ENCODE data around the gene IGSF3. TPM values are rescaled to one million over a fixed set of nuclear protein-coding genes. Genes with fewer than 3 reads are reported as not detected.

IGSF3 gene
- total RNA-seq, 1 donor from 2014 or later, result 29.4 TPM

GRCh38 chr1:116711263-116711840 is 43.8 kb upstream of the IGSF3 start:
- Mint-ChIP-seq H3K27me3 (ENCODE audit: unreplicated experiment) (peaks cover 4% of the 10 kb centered on the region), H3K9me3 (ENCODE audit: unreplicated experiment) (no peaks in the 10 kb centered on the region), H3K27ac (ENCODE audit: unreplicated experiment) (no peak overlapping the region), H3K4me1 (ENCODE audit: unreplicated experiment) (peaks cover 7% of the 10 kb centered on the region), H3K4me3 (ENCODE audit: unreplicated experiment) (no peak overlapping the region), H3K36me3 (ENCODE audit: low read depth, unreplicated experiment) (no peaks in the 10 kb centered on the region)
- no peak for DNase-seq (ENCODE audit: low spot score)
- TF ChIP-seq CTCF (IDR thresholded peaks at IDR 0.05; ENCODE audit: unreplicated experiment), result no peak

DNA sequence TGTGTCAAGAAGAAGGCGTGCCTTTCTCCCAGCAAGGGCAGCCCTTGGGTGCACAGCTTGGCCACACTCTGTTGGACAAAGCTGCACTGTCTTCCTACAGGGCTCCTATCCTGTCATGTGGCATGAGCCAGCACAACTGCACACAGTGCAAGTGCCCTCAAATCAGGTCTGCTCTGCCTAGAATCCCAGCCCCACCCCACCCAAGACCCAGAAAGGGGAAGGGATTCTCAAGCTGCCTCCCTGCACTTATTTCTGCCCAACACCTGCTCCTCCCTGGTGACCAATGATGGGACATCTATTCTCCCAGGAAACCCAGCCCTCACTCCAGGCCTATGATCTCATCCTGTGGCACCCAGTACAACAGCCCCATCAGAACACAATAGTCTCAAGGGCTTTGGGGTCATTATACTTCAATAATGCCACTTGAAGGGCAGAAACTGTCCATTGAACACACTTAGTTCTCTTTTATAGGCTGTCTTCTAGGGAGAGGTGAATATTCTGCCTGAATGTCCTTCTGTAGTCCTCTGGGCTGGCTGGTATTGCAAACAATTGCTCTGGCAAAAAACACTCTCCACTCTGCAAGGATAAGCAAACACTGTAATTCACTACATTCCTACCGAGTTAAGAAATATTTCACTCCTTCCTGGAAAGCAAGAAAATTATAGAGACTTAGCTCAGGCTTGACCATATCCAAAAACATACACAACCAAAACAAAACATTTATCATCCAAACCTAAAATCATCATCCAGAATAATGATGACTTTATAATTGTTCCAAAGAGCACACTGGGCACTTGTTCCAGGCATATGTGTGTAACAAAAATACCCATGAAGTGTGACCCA is 43.1 kb upstream of the IGSF3 start:
- Mint-ChIP-seq H3K27me3 (ENCODE audit: unreplicated experiment) (peaks cover 4% of the 10 kb centered on the region), H3K4me3 (ENCODE audit: unreplicated experiment) (no peak overlapping the region), H3K4me1 (ENCODE audit: unreplicated experiment) (peaks cover 7% of the 10 kb centered on the region), H3K36me3 (ENCODE audit: low read depth, unreplicated experiment) (no peaks in the 10 kb centered on the region), H3K9me3 (ENCODE audit: unreplicated experiment) (no peaks in the 10 kb centered on the region), H3K27ac (ENCODE audit: unreplicated experiment) (no peak overlapping the region)
- no peak for TF ChIP-seq CTCF (IDR thresholded peaks at IDR 0.05; ENCODE audit: unreplicated experiment)
- DNase-seq (ENCODE audit: low spot score), result no peak

DNA sequence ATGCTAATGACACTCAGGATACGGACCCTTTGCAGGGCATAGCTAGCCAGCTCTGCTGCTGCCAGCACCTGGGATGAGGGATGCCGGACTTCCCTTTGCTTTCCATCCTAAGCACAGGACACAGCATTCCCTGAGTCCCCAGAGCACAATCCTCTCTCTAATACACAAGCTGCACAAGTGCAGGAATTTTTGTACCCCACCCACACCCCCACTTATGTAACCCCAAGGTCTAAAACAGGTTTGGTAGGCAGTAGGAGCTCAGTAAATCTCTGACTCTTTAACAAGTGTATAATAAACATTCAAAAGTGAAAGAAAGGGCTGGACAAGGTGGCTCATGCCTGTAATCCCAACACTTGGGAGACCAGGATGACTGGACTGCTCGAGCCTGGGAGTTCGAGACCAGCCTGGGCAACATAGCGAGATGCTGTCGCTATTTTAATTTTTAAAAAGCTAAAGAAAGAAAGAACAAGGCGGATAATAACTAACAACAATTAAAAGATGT is 42.2 kb upstream of the IGSF3 start:
- H3K27me3 Mint-ChIP-seq (ENCODE audit: unreplicated experiment), result peaks cover 2% of the 10 kb centered on the region
- no peaks in the 10 kb centered on the region for H3K36me3 Mint-ChIP-seq (ENCODE audit: low read depth, unreplicated experiment)
- no peak overlapping the region for H3K27ac Mint-ChIP-seq (ENCODE audit: unreplicated experiment)
- no peak for TF ChIP-seq CTCF (IDR thresholded peaks at IDR 0.05; ENCODE audit: unreplicated experiment)
- H3K4me1 Mint-ChIP-seq (ENCODE audit: unreplicated experiment), result peaks cover 7% of the 10 kb centered on the region
- no peak overlapping the region for H3K4me3 Mint-ChIP-seq (ENCODE audit: unreplicated experiment)
- no peak for DNase-seq (ENCODE audit: low spot score)
- H3K9me3 Mint-ChIP-seq (ENCODE audit: unreplicated experiment), result no peaks in the 10 kb centered on the region

GRCh38 chr1:116708255-116708900 is 40.8 kb upstream of the IGSF3 start:
- Mint-ChIP-seq H3K9me3 (ENCODE audit: unreplicated experiment) (no peaks in the 10 kb centered on the region), H3K27me3 (ENCODE audit: unreplicated experiment) (peaks cover 2% of the 10 kb centered on the region), H3K27ac (ENCODE audit: unreplicated experiment) (no peak overlapping the region), H3K36me3 (ENCODE audit: low read depth, unreplicated experiment) (no peaks in the 10 kb centered on the region), H3K4me1 (ENCODE audit: unreplicated experiment) (peaks cover 7% of the 10 kb centered on the region), H3K4me3 (ENCODE audit: unreplicated experiment) (no peak overlapping the region)
- no peak for TF ChIP-seq CTCF (IDR thresholded peaks at IDR 0.05; ENCODE audit: unreplicated experiment)
- no peak for DNase-seq (ENCODE audit: low spot score)

Data from endothelial cell (in vitro differentiated cells).